HG02759 (cell line): ENCODE measurements around the gene RCOR2.
"Not testable (repeated sequence)": the region's sequence is repeated elsewhere in the genome, so short reads cannot be mapped to it uniquely, and the experiment has no call there.

Experiments used
- ATAC-seq: cut with Tn5 transposase; IDR thresholded peaks from one replicate; pipeline ENCODE4 v1.9.1; 2021; ENCODE audit warnings: mild to moderate bottlenecking, moderate library complexity; ENCODE audit not compliant: unreplicated experiment

The RCOR2 gene

GRCh38 chr11:63882555-63883242, 34.3 kb downstream of the RCOR2 start:
- ATAC-seq, result no peak

DNA sequence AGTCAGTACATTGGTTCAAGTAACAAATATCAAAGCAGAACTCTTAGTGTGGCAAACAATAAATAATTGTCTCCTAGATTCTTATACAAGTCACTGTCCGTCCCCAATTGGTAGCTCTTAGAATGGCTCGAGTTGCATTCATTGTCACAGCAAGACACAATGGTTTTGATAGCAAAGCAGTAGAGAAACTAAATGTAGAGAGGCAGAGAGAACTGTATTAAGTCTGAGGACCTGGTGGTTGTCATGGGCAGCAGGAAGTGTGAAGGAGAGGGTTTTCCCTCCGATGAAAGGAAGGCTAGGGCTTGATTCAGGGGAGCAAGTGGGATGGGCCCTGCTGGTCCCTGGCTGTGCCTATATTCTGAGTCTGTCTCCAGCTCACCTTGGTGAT, 36.6 kb downstream of the RCOR2 start:
- ATAC-seq, result no peak

DNA sequence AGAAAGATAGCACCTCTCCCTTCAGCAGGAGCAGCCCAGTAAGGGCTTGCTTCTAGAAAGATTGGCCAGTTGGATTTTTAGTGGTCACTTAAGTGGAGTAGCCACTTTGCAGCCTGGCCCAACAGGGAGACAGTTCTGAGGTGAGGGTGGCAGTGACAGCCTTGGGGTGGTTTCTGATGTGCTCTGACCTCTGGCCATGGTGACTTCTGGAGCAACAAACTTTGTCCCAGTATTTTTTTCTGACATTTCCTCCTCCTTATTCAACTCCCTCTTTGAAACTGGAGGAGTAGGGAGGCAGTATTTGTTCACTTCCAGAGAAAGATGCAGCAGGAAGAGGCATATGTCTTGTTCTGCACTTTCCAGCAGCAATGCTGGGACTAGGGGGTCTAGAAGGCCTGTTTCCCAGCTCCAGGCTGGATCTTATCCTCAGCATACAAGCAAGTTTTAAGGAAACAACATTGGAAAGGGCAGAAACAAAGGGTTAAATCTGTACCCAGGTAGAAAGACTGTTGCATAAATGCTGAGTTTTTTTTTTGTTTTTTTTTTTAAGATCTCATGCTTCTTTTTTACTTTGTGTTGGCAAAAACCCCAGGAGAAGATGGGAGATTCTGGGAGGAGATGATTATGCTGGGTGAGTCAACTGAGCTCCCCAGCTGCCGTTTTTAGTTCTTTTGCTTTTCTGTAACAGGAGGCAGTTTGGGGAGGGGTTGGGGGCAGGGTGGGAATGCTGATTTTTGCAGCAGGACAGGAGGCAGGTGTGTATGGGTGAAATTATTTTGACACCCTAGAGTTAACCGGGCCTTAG, 37.2 kb downstream of the RCOR2 start:
- no peak for ATAC-seq

- no peak for ATAC-seq
These were observed 39.2 kb downstream of the RCOR2 start for GRCh38 chr11:63877658-63878241.

DNA sequence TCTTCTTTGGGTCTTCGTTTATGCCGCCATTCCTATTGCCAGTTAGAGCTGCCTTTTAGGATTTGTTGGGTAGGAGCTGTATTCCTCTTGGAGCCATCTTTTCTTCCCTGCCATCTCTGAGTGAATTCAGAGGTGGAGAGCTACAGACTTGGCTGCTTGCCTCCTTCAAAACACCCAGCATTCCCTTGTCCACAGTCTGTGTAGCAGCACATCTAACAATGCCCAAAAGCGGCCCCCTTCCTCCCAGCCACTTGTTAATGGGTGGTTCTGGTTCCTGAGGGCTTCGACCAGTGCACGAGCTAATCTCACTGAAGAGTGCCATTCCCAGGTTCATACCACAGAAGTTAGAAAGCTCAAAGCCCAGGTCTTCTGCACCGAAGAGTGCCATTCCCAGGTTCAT, 40.3 kb downstream of the RCOR2 start:
- no peak for ATAC-seq

- no peak for ATAC-seq
These were observed 41.4 kb downstream of the RCOR2 start for GRCh38 chr11:63875506-63876065.

GRCh38 chr11:63874511-63874910, 42.5 kb downstream of the RCOR2 start:
- no peak for ATAC-seq

- no peak for ATAC-seq
These were observed 43.7 kb downstream of the RCOR2 start for GRCh38 chr11:63873311-63873710.

DNA sequence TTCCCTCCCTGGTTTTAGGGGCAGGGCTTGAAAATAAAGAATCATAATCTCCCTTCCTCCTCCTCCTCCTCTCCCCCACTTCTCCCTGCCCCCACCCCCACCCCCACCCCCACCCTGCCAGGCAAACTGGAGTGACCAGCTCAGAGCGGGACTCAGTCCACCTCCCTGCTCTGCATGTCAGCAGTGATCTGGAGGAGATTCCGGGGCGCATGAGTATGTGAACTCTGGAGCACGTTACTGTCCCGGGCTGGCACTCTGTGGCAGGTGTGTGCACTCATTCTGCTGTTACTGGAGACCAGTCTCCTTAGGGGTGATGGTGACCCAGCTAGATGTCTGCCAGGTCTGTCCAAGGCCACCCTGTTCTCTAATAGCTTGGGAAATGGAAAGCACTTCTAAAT, 44.2 kb downstream of the RCOR2 start:
- no peak for ATAC-seq

DNA sequence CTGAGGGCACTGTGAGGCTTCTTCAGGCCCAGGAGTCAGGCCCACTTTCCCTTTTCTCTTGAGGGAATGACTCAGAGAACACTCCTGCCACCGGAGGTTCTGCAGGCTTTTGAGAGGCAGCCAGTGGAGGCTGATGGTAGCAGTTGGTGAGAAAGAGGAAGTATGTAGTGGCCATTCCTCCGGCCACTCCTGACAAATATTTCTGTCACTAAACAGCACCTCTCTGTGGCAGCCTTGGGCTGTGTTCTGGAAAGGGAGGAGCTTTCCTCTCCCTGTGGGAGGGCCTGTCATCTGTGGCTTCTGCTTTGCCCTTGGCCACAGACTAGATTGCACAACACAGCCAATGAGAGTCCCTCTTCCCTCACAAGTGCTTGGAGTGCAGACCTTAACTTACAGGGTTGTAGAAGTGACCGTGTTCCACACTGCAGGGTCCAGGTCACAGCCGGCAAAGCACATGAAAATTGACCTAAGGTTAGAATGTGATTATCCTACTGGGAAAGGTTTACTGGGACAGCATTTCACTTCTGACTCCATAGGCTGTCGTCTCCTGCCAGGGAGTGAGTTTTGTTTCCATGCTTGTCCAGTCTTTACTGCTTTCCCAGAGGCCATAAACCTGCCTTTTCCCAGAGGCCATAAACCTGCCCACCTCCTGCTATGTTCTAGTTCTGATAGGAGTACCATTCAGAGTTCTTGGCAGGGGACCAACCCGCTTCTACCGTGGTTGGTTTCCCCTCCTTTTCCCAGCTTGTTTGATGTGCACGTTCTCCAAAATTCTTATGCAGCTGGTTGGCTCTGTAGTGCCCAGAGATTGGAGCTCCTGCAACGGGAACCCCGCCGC, 44.8 kb downstream of the RCOR2 start:
- peak; percentile 96 for ATAC-seq

DNA sequence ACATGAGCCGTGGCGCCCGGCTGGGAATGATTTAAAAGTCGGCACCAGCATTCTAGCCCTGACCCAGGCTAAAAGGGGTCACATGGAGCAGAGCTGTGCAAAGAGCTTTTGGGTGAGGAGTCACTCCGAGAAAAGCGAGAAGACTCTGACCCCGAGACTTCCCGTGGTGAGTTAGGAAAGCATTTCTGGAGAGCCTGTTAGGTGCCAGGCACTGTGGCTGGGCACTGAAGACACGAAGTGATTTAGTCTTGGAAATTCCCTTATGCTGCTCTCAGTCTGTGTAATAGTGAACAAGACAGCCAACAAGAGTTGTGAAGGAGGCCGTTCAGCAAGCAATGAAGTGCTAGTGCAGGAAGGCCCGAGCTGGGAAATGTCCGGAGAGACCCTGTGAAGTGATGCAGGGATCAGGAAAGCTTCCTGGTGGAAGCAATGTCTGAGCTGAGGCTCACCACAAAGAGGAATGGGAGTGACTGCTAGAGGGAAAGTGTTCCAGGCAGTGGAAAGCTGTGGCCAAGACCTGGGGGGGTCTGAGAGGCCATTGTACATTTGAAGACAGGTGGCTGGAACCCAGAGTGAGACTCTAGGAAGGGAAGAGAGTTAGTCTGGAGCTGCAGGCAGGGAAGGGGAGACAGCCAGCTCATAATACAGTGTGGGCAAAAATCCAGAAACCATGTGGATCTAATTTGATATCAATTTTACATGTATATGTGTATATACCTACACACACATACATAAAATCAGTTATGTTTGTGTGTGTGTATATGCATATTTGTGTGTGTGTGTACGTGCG, 46.4 kb downstream of the RCOR2 start:
- ATAC-seq, result no peak

GRCh38 chr11:63869683-63870082, 47.3 kb downstream of the RCOR2 start:
- no peak for ATAC-seq

DNA sequence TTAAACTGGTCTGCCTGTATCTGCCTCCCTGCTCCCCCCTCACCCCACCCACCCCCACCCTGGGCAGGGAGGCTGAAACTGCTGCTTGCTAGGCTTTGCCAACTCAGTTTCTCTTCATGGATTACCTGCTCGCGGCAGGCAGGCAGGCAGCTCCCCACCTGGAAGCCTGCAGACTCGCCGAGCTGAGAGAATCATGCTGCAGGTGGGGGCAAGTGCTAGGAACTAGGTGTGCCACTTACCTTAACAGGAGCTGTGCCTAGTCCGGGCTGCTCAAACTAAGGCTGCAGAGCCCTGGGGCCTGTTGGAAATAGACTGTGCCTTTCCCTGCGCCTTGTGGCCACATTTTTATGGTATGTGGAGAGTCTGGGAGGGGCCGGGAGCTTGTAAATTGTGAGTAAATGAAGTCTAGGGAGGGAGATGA, 47.8 kb downstream of the RCOR2 start:
- no peak for ATAC-seq

- no peak for ATAC-seq
These were observed 48.4 kb downstream of the RCOR2 start for GRCh38 chr11:63868399-63869064.

DNA sequence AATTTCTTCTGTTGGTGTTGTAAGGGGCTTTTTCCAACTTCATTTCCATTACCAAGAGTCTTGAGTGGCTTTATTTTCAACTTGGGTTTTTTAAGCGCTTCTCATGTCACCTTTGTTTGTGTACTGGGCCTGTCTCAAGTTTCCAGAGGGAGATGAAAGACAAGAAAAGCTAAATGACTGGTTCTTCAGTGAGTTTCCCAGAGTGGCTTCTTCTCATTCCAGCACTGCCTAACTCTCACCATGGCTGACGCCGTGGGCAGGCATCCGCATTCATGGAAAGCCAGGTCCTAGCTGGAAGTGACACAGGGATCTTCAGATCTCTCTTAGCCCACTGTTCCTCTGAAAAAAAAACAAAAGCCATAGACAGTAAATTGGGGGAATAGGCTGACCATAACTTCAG, 49.5 kb downstream of the RCOR2 start:
- no peak for ATAC-seq

- ATAC-seq, result peak; percentile 60
These were observed 50.8 kb downstream of the RCOR2 start for GRCh38 chr11:63866211-63866610.

GRCh38 chr11:63863620-63864019, 53.3 kb downstream of the RCOR2 start:
- ATAC-seq, result not testable (repeated sequence)

- ATAC-seq, result no peak
These were observed 54.0 kb downstream of the RCOR2 start for GRCh38 chr11:63862923-63863322.
